Daoy (cell line): Measurements from ENCODE around the gene C3orf33. TPM values are rescaled to one million over a fixed set of nuclear protein-coding genes. Genes with fewer than 3 reads are reported as not detected.
A peak's percentile ranks its signal among the peaks of the same experiment; 100 is the strongest.

Source experiments
- DNase-seq: peaks from one replicate; pipeline ENCODE4 v3.0.0-alpha.2; 2015; ENCODE audit warnings: low read depth
- total RNA-seq: library from RNA; depleted of rRNA; stranded (reverse); fragments of >200 nt; shearing (Covaris generic); gene quantifications from 2 replicates; pipeline ENCODE4 v1.2.3, GENCODE V29; 2014; rRNA removed

The C3orf33 gene
- total RNA-seq, 1 experiment from 2014 or later, result 2.6 TPM

GRCh38 chr3:155742349-155742965, 63.6 kb downstream of the C3orf33 start:
- no peak for DNase-seq

- no peak for DNase-seq
Observed at GRCh38 chr3:155741603-155742002, 64.5 kb downstream of the C3orf33 start.

GRCh38 chr3:155741101-155741500, 65.0 kb downstream of the C3orf33 start:
- DNase-seq, result no peak

GRCh38 chr3:155739154-155739553, 66.9 kb downstream of the C3orf33 start:
- DNase-seq, result peak; percentile 36

- DNase-seq, result no peak
Observed at GRCh38 chr3:155738580-155739076, 67.5 kb downstream of the C3orf33 start.

- DNase-seq, result no peak
Observed at GRCh38 chr3:155737844-155738460, 68.1 kb downstream of the C3orf33 start.

- no peak for DNase-seq
Observed at GRCh38 chr3:155736381-155736780, 69.7 kb downstream of the C3orf33 start.

GRCh38 chr3:155730843-155731242, 75.2 kb downstream of the C3orf33 start:
- no peak for DNase-seq

- no peak for DNase-seq
Observed at GRCh38 chr3:155727836-155728235, 78.2 kb downstream of the C3orf33 start.

- no peak for DNase-seq
Observed at GRCh38 chr3:155714295-155714718, 91.8 kb downstream of the C3orf33 start.

Other genes starting within 250 kb of the C3orf33 start
- 1.5 and 2.0 TPM in 2 replicates for gene PLCH1, start 61.2 kb downstream of the C3orf33 start, total RNA-seq
- 23.8 and 30.7 TPM in 2 replicates for gene SLC33A1, start 48.1 kb upstream of the C3orf33 start, total RNA-seq
- 98.7 and 143 TPM in 2 replicates for gene GMPS, start 64.4 kb upstream of the C3orf33 start, total RNA-seq